Measurements from ENCODE around the gene RARA.

Gene RARA

GRCh38 chr17:40345994-40346764, 37.2 kb downstream of the RARA start:
- no peak for DNase-seq

GRCh38 chr17:40346765-40347158, 37.8 kb downstream of the RARA start:
- no peak for DNase-seq

- DNase-seq = no peak
Measured at GRCh38 chr17:40347319-40348135, 38.5 kb downstream of the RARA start.

GRCh38 chr17:40348136-40348504, 39.1 kb downstream of the RARA start:
- no peak for DNase-seq

DNA sequence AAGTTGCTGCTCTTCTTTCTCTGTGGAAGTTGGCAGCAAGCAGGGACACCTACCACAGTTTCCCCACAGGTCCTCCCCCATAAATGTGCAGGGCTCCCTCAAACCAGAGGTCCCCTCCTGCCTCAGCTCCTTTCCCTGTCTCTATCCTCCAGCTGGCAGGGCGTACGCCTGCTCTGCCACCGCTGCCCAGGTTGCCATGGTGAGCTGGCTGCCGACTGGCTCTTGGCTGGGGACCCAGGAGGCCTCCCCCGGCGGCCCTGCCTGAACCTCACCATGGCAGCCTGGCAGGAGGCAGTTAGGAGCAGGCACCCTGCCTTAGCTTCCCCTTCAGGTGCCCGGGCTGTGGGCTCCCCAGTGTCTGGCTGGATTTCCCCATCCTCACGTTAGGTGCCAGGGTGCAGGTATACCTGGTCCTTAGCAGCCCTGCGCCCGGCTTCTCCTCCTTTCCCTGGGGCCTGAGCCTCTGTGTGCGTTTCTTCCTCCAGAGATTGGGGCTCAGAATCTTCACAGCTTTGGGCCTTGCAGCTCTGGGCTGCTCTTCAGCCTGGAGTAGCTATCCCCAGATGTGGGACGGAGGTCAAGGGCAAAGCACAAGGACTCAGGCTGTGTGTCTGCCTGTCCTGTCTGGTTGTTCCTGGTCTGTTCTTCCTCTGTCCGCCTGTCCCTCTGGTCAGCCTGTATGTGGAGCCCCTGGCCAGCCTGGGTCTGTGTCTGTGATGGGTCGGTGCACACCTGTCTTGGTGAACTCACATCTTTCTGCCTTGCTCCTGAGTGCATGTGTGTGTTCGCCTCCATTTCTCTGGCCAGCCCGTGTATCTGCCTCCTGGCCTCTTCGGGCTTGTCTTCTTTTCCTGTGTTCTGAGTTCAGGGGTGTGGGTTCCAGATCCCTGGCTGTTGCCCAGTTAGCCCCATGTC, 39.8 kb downstream of the RARA start:
- DNase-seq = no peak

GRCh38 chr17:40349477-40349894, 40.5 kb downstream of the RARA start:
- DNase-seq = no peak

- DNase-seq = peak; percentile 42
Measured at GRCh38 chr17:40349895-40350688, 41.1 kb downstream of the RARA start.

DNA sequence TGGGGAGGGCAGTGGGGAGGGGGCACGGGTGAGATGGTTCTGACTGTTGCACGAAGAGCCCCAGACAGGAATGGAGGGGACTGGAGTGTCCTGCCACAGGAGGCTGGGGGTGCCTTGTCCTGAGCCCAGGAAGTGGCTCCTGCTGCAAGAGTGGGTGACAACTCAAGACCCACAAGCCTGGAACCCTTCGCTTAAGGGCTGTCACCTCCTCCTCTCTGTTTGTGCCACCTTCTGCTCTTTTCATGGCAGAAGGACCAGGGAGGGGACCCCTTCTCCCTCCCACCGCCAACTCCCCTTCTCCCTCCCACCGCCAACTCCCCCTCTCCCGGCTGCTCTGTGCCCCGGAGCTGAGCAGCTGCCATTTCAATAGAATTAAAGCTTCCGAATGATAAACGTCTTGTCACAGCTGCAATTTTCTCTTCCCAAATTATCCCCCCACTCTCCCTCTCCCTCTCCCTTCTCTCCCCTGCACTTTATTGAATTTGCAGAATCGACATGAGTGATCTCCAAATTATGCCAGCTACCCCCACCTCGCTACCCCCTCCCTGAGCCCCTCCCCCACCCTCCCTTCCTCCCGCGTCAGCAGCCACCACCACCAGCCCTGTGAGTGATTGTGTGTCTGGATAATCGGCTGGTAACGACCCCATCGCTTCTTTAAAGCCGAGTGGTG, 41.8 kb downstream of the RARA start:
- no peak for DNase-seq

DNA sequence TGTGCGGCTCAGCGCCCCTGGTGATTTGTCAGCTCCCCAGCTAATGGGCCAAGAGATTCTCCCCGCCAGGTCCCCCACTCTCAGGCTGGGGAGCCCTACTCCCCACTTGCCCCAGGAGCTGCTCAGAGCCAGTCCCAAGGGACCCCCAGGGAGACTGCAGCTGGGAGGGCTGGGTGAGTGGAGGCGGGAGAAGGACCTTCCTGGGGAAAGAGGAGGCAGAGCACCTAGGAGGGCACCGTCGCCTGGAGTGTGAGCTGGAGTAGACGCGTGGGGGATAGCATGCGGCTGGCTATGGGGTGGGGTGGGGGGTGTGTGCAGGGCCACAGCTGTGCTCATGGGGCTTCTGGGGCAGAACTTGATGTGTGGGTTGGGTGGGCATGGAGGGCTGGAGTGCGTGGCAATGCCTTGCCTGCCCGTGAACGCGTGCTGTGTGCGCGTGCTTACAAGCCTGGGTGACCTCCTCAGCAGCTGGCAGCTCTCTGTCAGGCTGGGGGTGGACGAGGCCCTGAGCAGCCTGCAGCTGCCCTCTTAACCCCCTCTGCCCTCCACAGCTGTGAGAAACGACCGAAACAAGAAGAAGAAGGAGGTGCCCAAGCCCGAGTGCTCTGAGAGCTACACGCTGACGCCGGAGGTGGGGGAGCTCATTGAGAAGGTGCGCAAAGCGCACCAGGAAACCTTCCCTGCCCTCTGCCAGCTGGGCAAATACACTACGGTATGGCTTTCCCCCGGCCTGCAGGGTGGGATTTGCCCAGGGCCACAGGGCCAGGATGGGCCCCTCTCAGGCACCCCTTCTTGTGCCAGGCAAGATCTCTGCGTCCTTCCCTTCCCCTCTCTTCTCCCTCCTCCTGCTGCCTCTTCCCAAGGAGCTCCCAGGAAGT, 42.6 kb downstream of the RARA start:
- DNase-seq = no peak

DNA sequence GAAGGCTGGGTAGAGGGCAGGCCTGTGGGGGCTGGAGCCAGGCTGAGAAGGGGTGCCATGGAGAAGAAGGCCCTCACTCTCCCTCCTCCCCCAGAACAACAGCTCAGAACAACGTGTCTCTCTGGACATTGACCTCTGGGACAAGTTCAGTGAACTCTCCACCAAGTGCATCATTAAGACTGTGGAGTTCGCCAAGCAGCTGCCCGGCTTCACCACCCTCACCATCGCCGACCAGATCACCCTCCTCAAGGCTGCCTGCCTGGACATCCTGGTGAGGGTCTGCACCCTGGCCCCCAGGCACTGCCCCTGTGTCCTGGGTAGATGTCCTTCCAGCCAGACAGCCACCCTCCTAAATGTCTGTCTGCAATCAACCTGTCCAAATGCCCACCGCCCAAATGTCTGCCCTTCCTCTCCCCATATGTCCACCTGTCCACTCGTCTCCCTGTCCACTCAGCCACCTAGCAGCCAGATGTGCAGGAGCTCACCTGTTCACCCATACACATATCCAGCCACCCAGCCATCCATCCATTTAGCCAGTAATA, 43.3 kb downstream of the RARA start:
- no peak for DNase-seq

GRCh38 chr17:40352779-40353394, 43.9 kb downstream of the RARA start:
- no peak for DNase-seq

GRCh38 chr17:40354221-40355122, 45.5 kb downstream of the RARA start:
- no peak for DNase-seq

DNA sequence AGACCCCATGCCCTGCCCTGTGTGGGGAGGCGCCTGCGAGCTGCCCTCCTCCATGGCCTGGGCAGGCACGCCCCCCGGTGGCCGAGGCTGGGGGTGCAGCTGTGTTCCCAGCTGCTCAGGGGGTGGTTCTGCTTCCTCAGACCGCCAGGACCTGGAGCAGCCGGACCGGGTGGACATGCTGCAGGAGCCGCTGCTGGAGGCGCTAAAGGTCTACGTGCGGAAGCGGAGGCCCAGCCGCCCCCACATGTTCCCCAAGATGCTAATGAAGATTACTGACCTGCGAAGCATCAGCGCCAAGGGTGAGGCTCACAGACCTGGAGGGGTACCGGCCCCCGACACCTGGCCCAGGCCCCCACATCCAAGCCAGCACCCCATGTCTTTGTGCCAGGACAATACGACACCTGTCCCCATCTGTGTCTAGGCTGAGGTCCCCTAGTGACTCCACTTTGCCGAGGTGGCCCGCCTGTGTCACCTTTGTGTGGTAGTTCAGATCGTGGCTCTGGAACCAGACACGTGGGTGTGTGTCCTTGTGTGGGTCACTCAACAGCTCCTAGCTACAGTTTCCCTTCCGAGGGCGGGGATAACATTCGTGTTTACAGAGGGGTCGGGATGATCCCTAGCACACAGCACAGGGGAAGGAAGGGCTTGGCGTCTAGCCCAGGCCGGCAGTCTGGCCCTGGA, 46.3 kb downstream of the RARA start:
- DNase-seq = peak; percentile 45

GRCh38 chr17:40355804-40356758, 47.1 kb downstream of the RARA start:
- DNase-seq = no peak

DNA sequence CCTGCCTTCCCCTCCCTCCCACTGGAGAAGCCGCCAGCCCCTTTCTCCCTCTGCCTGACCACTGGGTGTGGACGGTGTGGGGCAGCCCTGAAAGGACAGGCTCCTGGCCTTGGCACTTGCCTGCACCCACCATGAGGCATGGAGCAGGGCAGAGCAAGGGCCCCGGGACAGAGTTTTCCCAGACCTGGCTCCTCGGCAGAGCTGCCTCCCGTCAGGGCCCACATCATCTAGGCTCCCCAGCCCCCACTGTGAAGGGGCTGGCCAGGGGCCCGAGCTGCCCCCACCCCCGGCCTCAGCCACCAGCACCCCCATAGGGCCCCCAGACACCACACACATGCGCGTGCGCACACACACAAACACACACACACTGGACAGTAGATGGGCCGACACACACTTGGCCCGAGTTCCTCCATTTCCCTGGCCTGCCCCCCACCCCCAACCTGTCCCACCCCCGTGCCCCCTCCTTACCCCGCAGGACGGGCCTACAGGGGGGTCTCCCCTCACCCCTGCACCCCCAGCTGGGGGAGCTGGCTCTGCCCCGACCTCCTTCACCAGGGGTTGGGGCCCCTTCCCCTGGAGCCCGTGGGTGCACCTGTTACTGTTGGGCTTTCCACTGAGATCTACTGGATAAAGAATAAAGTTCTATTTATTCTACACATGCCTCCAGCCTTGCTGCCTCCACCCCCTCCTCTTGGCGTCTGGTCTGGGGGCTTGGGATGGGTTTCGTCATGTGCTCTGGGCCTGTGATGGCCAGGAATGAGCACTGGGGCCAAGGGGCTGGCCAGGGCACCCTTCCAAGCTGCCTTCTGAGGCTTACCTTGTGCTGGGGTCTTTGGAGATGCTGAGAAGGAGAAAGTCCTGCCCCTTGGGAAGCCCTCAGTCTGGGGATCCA, 48.3 kb downstream of the RARA start:
- DNase-seq = no peak
